ENCODE measurements around the gene RAD17.
"Not testable (repeated sequence)": the region's sequence is repeated elsewhere in the genome, so short reads cannot be mapped to it uniquely, and the experiment has no call there.

RAD17 gene

GRCh38 chr5:69444127-69444754, 74.6 kb downstream of the RAD17 start:
- ChIA-PET POLR2A (no interaction called here), CTCF (no interaction called here)
- TF ChIP-seq CTCF (IDR thresholded peaks at IDR 0.05; ENCODE audit: insufficient read depth, low read length, missing control alignments), result no peak
- no peak for DNase-seq (ENCODE audit: low read depth, low spot score)
- no peak overlapping the region for H3K4me3 ChIP-seq (ENCODE audit: low read depth, low read length)

- POLR2A ChIA-PET, result no interaction called here
- CTCF ChIA-PET, result no interaction called here
- no peak overlapping the region for H3K4me3 ChIP-seq (ENCODE audit: low read depth, low read length)
- no peak for DNase-seq (ENCODE audit: low read depth, low spot score)
- no peak for TF ChIP-seq CTCF (IDR thresholded peaks at IDR 0.05; ENCODE audit: insufficient read depth, low read length, missing control alignments)
Observed at GRCh38 chr5:69449511-69449910, 79.9 kb downstream of the RAD17 start.

GRCh38 chr5:69450116-69450515, 80.5 kb downstream of the RAD17 start:
- ChIA-PET POLR2A (no interaction called here), CTCF (no interaction called here)
- H3K4me3 ChIP-seq (ENCODE audit: low read depth, low read length), result no peak overlapping the region
- peak; percentile 49 for DNase-seq (ENCODE audit: low read depth, low spot score)
- TF ChIP-seq CTCF (IDR thresholded peaks at IDR 0.05; ENCODE audit: insufficient read depth, low read length, missing control alignments), result no peak

- POLR2A ChIA-PET; DNase-seq (ENCODE audit: low read depth, low spot score); CTCF ChIA-PET; H3K4me3 ChIP-seq (ENCODE audit: low read depth, low read length): not testable (repeated sequence)
Observed at GRCh38 chr5:69450527-69450926, 80.9 kb downstream of the RAD17 start.

- TF ChIP-seq CTCF (IDR thresholded peaks at IDR 0.05; ENCODE audit: insufficient read depth, low read length, missing control alignments), result no peak
- H3K4me3 ChIP-seq (ENCODE audit: low read depth, low read length), result no peak overlapping the region
- CTCF ChIA-PET, result no interaction called here
- DNase-seq (ENCODE audit: low read depth, low spot score), result no peak
- POLR2A ChIA-PET, result no interaction called here
Observed at GRCh38 chr5:69451941-69452647, 82.5 kb downstream of the RAD17 start.

- DNase-seq (ENCODE audit: low read depth, low spot score); POLR2A ChIA-PET; H3K4me3 ChIP-seq (ENCODE audit: low read depth, low read length); CTCF ChIA-PET: not testable (repeated sequence)
Observed at GRCh38 chr5:69453487-69453886, 83.9 kb downstream of the RAD17 start.

- POLR2A ChIA-PET, result no interaction called here
Observed at GRCh38 chr5:69454460-69455249, 85.0 kb downstream of the RAD17 start.

GRCh38 chr5:69455428-69455988, 85.9 kb downstream of the RAD17 start:
- POLR2A ChIA-PET; CTCF ChIA-PET; DNase-seq (ENCODE audit: low read depth, low spot score); H3K4me3 ChIP-seq (ENCODE audit: low read depth, low read length): not testable (repeated sequence)

More at GRCh38 chr5:69454460-69455249, 85.0 kb downstream of the RAD17 start:
- no peak for DNase-seq (ENCODE audit: low read depth, low spot score)
- CTCF ChIA-PET, result no interaction called here
- no peak overlapping the region for H3K4me3 ChIP-seq (ENCODE audit: low read depth, low read length)
- no peak for TF ChIP-seq CTCF (IDR thresholded peaks at IDR 0.05; ENCODE audit: insufficient read depth, low read length, missing control alignments)
